MCF 10A (cell line): Measurements from ENCODE around the gene FRAS1. TPM values are rescaled to one million over a fixed set of nuclear protein-coding genes. Genes with fewer than 3 reads are reported as not detected.

Source experiments
- BruUV-seq: library from RNA; stranded (reverse); fragments of 400-500 nt; replicated peaks from 2 replicates; lab custom pipeline; 2021; lab: Mats Ljungman, UMichigan
- CTCF ChIA-PET: fragments of 300-600 bp; sonication (Branson Sonifier 250); formaldehyde crosslinking; extraction: SDS; loops from one replicate; lab custom pipeline; 2021; ENCODE audit warnings: antibody characterized with exemption, inconsistent platforms; lab: Yijun Ruan, JAX
- POLR2A ChIA-PET: fragments of 300-600, 350-650 bp; sonication (Branson Sonifier 250); formaldehyde crosslinking; extraction: SDS; loops from one replicate; lab custom pipeline; 2020; ENCODE audit warnings: antibody characterized with exemption, inconsistent platforms; lab: Yijun Ruan, JAX
- DNase-seq: peaks from one replicate; pipeline ENCODE4 v3.0.0-alpha.2; 2018; ENCODE audit not compliant: unreplicated experiment
- H3K27ac Mint-ChIP-seq: one replicate; pipeline ENCODE4 v1.8.0; 2022; ENCODE audit warnings: mild to moderate bottlenecking, low read depth, mixed read lengths; ENCODE audit not compliant: unreplicated experiment
- H3K27me3 Mint-ChIP-seq: one replicate; pipeline ENCODE4 v1.8.0; 2022; ENCODE audit warnings: mixed read lengths; ENCODE audit not compliant: insufficient read depth, unreplicated experiment
- H3K36me3 Mint-ChIP-seq: one replicate; pipeline ENCODE4 v1.8.0; 2022; ENCODE audit warnings: mild to moderate bottlenecking, moderate library complexity, mixed read lengths; ENCODE audit not compliant: insufficient read depth, unreplicated experiment
- H3K4me1 Mint-ChIP-seq: one replicate; pipeline ENCODE4 v1.8.0; 2022; ENCODE audit warnings: mixed read lengths; ENCODE audit not compliant: insufficient read depth, unreplicated experiment
- H3K4me3 Mint-ChIP-seq: one replicate; pipeline ENCODE4 v1.8.0; 2022; ENCODE audit warnings: mild to moderate bottlenecking, moderate library complexity, mixed read lengths; ENCODE audit not compliant: unreplicated experiment
- H3K9me3 Mint-ChIP-seq: one replicate; pipeline ENCODE4 v1.8.0; 2022; ENCODE audit warnings: mixed read lengths; ENCODE audit not compliant: unreplicated experiment
- intact Hi-C: fragments of 100-400 bp; cut with micrococcal nuclease; formaldehyde crosslinking; loops from 2 replicates; pipeline ENCODE4 v1.14.1; 2022
- total RNA-seq: library from RNA; stranded (reverse); gene quantifications from 2 replicates; pipeline ENCODE4 v1.2.3, GENCODE V29; 2022
- TF ChIP-seq, protein P1 (sequence below): fragments of 200-600 bp; IDR thresholded peaks from one replicate; pipeline ENCODE4 v1.8.0; 2022; ENCODE audit warnings: antibody characterized with exemption, mild to moderate bottlenecking; ENCODE audit not compliant: unreplicated experiment

Gene FRAS1
- total RNA-seq, 1 experiment from 2014 or later = 2.0 TPM

DNA sequence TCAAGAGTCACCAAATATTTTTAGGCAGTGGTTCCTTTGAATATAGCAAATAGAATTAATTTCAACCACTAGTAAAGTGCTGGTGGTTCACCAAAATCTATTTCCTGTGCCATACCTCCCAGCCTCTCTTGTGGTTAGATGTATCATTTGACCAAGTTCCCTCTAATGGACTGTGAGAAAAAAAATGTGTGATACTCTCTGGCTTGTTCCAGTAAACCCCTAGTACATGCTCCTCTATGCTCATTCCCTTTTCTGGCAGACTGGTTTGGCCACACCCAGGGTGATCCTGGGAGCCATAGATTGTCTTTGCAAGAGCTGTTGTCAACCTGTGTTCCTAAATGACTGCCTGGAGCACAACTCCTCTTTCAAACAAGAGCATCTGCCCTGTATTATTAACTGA is 109.5 kb downstream of the FRAS1 start:
- TF ChIP-seq, protein P1, sequence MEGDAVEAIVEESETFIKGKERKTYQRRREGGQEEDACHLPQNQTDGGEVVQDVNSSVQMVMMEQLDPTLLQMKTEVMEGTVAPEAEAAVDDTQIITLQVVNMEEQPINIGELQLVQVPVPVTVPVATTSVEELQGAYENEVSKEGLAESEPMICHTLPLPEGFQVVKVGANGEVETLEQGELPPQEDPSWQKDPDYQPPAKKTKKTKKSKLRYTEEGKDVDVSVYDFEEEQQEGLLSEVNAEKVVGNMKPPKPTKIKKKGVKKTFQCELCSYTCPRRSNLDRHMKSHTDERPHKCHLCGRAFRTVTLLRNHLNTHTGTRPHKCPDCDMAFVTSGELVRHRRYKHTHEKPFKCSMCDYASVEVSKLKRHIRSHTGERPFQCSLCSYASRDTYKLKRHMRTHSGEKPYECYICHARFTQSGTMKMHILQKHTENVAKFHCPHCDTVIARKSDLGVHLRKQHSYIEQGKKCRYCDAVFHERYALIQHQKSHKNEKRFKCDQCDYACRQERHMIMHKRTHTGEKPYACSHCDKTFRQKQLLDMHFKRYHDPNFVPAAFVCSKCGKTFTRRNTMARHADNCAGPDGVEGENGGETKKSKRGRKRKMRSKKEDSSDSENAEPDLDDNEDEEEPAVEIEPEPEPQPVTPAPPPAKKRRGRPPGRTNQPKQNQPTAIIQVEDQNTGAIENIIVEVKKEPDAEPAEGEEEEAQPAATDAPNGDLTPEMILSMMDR = no peak
- H3K27ac Mint-ChIP-seq = no peak overlapping the region
- POLR2A ChIA-PET = no interaction called here
- H3K4me1 Mint-ChIP-seq = no peaks in the 10 kb centered on the region
- no peak for DNase-seq
- no peaks in the 10 kb centered on the region for H3K9me3 Mint-ChIP-seq
- H3K27me3 Mint-ChIP-seq = no peaks in the 10 kb centered on the region
- no peaks in the 10 kb centered on the region for H3K36me3 Mint-ChIP-seq
- intact Hi-C loops = no loop called here
- CTCF ChIA-PET = no interaction called here
- no TSS peak for BruUV-seq
- no peak overlapping the region for H3K4me3 Mint-ChIP-seq

DNA sequence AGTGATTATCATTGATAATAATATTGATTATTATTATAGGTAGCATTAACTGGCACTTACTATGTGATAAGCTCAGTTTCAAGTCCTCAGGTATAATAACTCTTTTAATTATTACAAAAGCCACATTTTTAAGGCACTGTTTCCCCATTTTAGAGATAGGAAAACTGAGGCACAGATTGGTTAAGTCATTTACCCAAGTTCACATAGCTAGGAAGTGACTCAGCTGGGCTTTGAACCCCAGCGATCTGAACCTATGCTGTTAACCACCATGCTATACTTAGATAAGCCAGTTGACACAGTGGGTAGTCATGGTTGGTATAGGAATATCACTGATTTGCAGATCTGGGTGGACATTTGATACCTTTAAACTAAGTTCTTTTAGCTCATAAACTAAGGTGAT is 110.4 kb downstream of the FRAS1 start:
- H3K4me1 Mint-ChIP-seq = no peaks in the 10 kb centered on the region
- H3K27me3 Mint-ChIP-seq = no peaks in the 10 kb centered on the region
- H3K36me3 Mint-ChIP-seq = no peaks in the 10 kb centered on the region
- POLR2A ChIA-PET = no interaction called here
- intact Hi-C loops = no loop called here
- DNase-seq = no peak
- TF ChIP-seq, protein P1 = no peak
- H3K9me3 Mint-ChIP-seq = no peaks in the 10 kb centered on the region
- no peak overlapping the region for H3K4me3 Mint-ChIP-seq
- no TSS peak for BruUV-seq
- CTCF ChIA-PET = interaction anchor here (0.6 kb wide), 1 partner anchor 12 kb away, joined by 4 read pairs; no protein-coding TSS in a partner anchor
- H3K27ac Mint-ChIP-seq = no peak overlapping the region

DNA sequence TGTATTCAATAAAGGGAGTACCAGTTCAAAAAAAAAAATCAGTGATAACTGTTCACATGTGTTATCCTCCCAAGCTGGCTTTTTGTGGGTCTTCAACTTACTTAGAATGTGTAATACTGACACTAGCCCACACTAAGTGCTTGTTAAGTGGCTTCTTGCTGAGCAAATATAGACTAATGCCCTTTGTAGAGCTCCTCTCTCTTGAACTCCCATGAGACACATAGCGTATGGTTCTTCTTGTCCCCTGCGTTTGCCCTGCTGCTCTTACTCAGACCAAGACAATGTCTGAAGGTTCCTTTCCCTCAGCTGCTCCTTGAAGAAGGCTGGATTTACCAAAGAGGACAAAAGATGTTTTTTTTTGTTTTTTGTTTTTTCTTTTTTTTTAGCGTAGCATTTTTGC is 110.9 kb downstream of the FRAS1 start:
- H3K4me1 Mint-ChIP-seq = no peaks in the 10 kb centered on the region
- no peaks in the 10 kb centered on the region for H3K36me3 Mint-ChIP-seq
- no TSS peak for BruUV-seq
- intact Hi-C loops = no loop called here
- no peaks in the 10 kb centered on the region for H3K27me3 Mint-ChIP-seq
- H3K4me3 Mint-ChIP-seq = no peak overlapping the region
- POLR2A ChIA-PET = no interaction called here
- DNase-seq = no peak
- CTCF ChIA-PET = interaction anchor here (0.6 kb wide), 2 partner anchors 12 to 112 kb away, joined by 3 to 4 read pairs; no protein-coding TSS in a partner anchor
- TF ChIP-seq, protein P1 = no peak
- no peaks in the 10 kb centered on the region for H3K9me3 Mint-ChIP-seq
- H3K27ac Mint-ChIP-seq = no peak overlapping the region

DNA sequence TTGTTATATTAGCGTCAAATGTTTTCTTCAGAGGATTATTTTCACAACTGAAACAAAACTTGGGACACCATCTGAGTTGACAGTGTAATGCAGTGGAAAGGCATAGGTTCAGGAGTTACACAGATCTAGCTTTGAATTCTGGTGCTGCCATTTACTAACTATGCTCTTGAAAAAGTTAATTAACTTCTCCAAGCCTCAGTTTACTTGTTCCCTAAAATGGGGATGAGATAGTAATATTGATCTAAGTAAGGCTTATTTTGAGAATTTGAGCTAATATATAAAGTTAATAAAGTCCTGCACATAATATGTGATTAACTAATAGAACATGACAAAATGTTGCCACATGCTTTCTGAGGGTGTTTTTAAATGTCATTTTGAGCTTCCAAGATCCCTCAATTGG is 112.6 kb downstream of the FRAS1 start:
- no peaks in the 10 kb centered on the region for H3K4me1 Mint-ChIP-seq
- no peaks in the 10 kb centered on the region for H3K9me3 Mint-ChIP-seq
- TF ChIP-seq, protein P1 = no peak
- no peak for DNase-seq
- CTCF ChIA-PET = no interaction called here
- H3K27me3 Mint-ChIP-seq = no peaks in the 10 kb centered on the region
- no TSS peak for BruUV-seq
- POLR2A ChIA-PET = no interaction called here
- H3K4me3 Mint-ChIP-seq = no peak overlapping the region
- H3K36me3 Mint-ChIP-seq = no peaks in the 10 kb centered on the region
- intact Hi-C loops = no loop called here
- H3K27ac Mint-ChIP-seq = no peak overlapping the region
